ENCODE data around the gene FLNB. TPM values are rescaled to one million over a fixed set of nuclear protein-coding genes. Genes with fewer than 3 reads are reported as not detected.

The FLNB gene
- total and polyA plus RNA-seq, 10 of the 15 experiments (the other 5 are each of a cell fraction or from before 2014, with no cell fraction given), result 13.6 to 51.8 (median 26.4) TPM

DNA sequence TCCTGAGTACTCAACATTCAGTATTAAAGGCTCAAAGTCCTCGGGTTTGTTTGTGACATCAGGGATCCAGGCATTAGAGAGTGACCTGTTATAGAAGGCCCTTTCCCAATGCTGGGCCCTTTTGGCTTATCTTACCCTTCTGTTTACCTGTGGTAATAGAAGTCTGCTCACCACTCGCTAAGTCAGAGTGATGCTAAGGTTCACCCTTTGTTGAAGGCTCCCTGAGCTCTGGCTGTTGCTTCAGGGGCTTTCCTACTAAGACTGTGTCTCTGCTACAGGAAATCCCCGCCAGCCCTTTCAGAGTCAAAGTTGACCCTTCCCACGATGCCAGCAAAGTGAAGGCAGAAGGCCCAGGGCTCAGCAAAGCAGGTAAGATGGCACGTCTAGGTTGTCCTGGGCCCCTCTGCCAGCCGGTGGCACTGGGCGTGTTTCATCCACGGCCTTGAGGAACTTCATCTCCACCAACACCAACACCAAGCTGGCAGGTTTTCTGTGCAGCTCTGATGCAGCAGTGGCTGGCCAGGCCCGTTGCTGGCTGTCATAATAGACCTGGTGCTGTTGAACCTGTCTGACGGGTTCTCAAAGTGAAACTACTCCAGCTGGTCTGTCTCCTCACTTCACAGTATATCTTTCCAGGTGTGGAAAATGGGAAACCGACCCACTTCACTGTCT, 103.4 kb downstream of the FLNB start:
- intact Hi-C loops (cut with micrococcal nuclease; ENCODE audit: unreplicated experiment) (loop anchor here (5.0 kb wide), 1 partner anchor 69 kb away; no protein-coding TSS in a partner anchor), in situ Hi-C loops (cut with MboI) (no loop called here)
- Histone ChIP-seq H3K79me2 (ENCODE audit: control insufficient read depth, insufficient read depth, low read length) (no peaks in the 10 kb centered on the region; the same call in 1 of the 2 replicates), H3K4me2 (ENCODE audit: control insufficient read depth, insufficient read depth) (peak overlapping the region; percentile 32), H3K36me3 (ENCODE audit: control insufficient read depth in 2 of 2, insufficient read depth in 2 of 2, low read length in 1 of 2) (peaks cover 9 to 15% of the 10 kb centered on the region in 2 experiments; a peak in 3 of 4 replicates), H3K27ac (ENCODE audit: control insufficient read depth, insufficient read depth) (peak overlapping the region; percentile 70), H4K20me1 (ENCODE audit: control insufficient read depth, insufficient read depth) (no peaks in the 10 kb centered on the region), H3K9me3 (replicated peaks; ENCODE audit: control insufficient read depth, insufficient read depth, low read length) (no peaks in the 10 kb centered on the region), H2AFZ (ENCODE audit: control insufficient read depth, low read depth, low read length) (peak overlapping the region; percentile 43), H3K4me3 (no peak overlapping the region), H3K9ac (ENCODE audit: control insufficient read depth, insufficient read depth, low read length) (no peak overlapping the region), H3K4me1 (ENCODE audit: control insufficient read depth, insufficient read depth, low read length) (peaks cover 27% of the 10 kb centered on the region), H3K27me3 (replicated peaks in 1 of 2; ENCODE audit: control insufficient read depth in 2 of 2, insufficient read depth in 2 of 2, low read length in 1 of 2) (no peaks in the 10 kb centered on the region)
- BruUV-seq (replicated peaks), result no TSS peak
- DNase-seq (ENCODE audit: low read depth, low spot score) (peak; percentile 50), FAIRE-seq (no peak), ATAC-seq (peak; percentile 82)
- RAD21 ChIA-PET (ENCODE audit: unreplicated experiment), result interaction anchor here (0.9 to 3.0 kb wide), 15 partner anchors 12 to 113 kb away, joined by 3 to 23 read pairs (median 5); partner anchors contain the start of gene FLNB
- 7% methylated on average over 11 of the region's 11 CpGs for WGBS (ENCODE audit: insufficient coverage, insufficient replicate concordance, low lambda C conversion rate, missing lambda C conversion rate)
- CTCF ChIA-PET, result interaction anchor here (0.9 to 2.7 kb wide), 9 partner anchors 37 to 714 kb away, joined by 3 to 7 read pairs (median 3); partner anchors contain the start of genes HTD2 and RPP14
- POLR2A ChIA-PET, result interaction anchor here (0.5 to 1.5 kb wide), 9 partner anchors 12 to 106 kb away, joined by 3 to 6 read pairs (median 4); no protein-coding TSS in a partner anchor
- SMC1A ChIA-PET (ENCODE audit: uncharacterized antibody, unreplicated experiment), result interaction anchor here (0.9 to 3.2 kb wide), 12 partner anchors 12 to 149 kb away, joined by 3 to 34 read pairs (median 10); partner anchors contain the start of gene FLNB
- TF ChIP-seq, protein P1, sequence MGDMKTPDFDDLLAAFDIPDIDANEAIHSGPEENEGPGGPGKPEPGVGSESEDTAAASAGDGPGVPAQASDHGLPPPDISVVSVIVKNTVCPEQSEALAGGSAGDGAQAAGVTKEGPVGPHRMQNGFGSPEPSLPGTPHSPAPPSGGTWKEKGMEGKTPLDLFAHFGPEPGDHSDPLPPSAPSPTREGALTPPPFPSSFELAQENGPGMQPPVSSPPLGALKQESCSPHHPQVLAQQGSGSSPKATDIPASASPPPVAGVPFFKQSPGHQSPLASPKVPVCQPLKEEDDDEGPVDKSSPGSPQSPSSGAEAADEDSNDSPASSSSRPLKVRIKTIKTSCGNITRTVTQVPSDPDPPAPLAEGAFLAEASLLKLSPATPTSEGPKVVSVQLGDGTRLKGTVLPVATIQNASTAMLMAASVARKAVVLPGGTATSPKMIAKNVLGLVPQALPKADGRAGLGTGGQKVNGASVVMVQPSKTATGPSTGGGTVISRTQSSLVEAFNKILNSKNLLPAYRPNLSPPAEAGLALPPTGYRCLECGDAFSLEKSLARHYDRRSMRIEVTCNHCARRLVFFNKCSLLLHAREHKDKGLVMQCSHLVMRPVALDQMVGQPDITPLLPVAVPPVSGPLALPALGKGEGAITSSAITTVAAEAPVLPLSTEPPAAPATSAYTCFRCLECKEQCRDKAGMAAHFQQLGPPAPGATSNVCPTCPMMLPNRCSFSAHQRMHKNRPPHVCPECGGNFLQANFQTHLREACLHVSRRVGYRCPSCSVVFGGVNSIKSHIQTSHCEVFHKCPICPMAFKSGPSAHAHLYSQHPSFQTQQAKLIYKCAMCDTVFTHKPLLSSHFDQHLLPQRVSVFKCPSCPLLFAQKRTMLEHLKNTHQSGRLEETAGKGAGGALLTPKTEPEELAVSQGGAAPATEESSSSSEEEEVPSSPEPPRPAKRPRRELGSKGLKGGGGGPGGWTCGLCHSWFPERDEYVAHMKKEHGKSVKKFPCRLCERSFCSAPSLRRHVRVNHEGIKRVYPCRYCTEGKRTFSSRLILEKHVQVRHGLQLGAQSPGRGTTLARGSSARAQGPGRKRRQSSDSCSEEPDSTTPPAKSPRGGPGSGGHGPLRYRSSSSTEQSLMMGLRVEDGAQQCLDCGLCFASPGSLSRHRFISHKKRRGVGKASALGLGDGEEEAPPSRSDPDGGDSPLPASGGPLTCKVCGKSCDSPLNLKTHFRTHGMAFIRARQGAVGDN (IDR thresholded peaks at IDR 0.05), result peak; percentile 99
- TF ChIP-seq BHLHE40 (IDR thresholded peaks at IDR 0.05; ENCODE audit: borderline replicate concordance in 1 of 2, low read depth in 2 of 2, low read length in 1 of 2) (peak in 1 of 2 experiments; percentile 18; a peak in 1 of 4 replicates), MTA3 (IDR thresholded peaks at IDR 0.05; ENCODE audit: borderline replicate concordance, low read length) (peak; percentile 65; the same call in 1 of the 2 replicates), DPF2 (IDR thresholded peaks at IDR 0.05) (peak; percentile 82), ATF7 (IDR thresholded peaks at IDR 0.05; ENCODE audit: low read depth) (no peak), IKZF1 (conservative IDR thresholded peaks at IDR 0.05) (peak; percentile 87), EZH2 (IDR thresholded peaks at IDR 0.05; ENCODE audit: borderline replicate concordance, control insufficient read depth, low read depth, low read length) (no peak), CREM (IDR thresholded peaks at IDR 0.05; ENCODE audit: low read depth) (peak; percentile 31; the same call in 1 of the 2 replicates), EP300 (IDR thresholded peaks at IDR 0.05; ENCODE audit: borderline replicate concordance in 1 of 2, control insufficient read depth in 1 of 2, low read depth in 2 of 2, low read length in 2 of 2) (peak in 1 of 2 experiments; percentile 15; a peak in 1 of 4 replicates)
- TF ChIP-seq, protein P2, sequence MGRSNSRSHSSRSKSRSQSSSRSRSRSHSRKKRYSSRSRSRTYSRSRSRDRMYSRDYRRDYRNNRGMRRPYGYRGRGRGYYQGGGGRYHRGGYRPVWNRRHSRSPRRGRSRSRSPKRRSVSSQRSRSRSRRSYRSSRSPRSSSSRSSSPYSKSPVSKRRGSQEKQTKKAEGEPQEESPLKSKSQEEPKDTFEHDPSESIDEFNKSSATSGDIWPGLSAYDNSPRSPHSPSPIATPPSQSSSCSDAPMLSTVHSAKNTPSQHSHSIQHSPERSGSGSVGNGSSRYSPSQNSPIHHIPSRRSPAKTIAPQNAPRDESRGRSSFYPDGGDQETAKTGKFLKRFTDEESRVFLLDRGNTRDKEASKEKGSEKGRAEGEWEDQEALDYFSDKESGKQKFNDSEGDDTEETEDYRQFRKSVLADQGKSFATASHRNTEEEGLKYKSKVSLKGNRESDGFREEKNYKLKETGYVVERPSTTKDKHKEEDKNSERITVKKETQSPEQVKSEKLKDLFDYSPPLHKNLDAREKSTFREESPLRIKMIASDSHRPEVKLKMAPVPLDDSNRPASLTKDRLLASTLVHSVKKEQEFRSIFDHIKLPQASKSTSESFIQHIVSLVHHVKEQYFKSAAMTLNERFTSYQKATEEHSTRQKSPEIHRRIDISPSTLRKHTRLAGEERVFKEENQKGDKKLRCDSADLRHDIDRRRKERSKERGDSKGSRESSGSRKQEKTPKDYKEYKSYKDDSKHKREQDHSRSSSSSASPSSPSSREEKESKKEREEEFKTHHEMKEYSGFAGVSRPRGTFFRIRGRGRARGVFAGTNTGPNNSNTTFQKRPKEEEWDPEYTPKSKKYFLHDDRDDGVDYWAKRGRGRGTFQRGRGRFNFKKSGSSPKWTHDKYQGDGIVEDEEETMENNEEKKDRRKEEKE (IDR thresholded peaks at IDR 0.05), result no peak
- TF ChIP-seq, protein P3, sequence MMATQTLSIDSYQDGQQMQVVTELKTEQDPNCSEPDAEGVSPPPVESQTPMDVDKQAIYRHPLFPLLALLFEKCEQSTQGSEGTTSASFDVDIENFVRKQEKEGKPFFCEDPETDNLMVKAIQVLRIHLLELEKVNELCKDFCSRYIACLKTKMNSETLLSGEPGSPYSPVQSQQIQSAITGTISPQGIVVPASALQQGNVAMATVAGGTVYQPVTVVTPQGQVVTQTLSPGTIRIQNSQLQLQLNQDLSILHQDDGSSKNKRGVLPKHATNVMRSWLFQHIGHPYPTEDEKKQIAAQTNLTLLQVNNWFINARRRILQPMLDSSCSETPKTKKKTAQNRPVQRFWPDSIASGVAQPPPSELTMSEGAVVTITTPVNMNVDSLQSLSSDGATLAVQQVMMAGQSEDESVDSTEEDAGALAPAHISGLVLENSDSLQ (IDR thresholded peaks at IDR 0.05), result no peak
- TF ChIP-seq, protein P4, sequence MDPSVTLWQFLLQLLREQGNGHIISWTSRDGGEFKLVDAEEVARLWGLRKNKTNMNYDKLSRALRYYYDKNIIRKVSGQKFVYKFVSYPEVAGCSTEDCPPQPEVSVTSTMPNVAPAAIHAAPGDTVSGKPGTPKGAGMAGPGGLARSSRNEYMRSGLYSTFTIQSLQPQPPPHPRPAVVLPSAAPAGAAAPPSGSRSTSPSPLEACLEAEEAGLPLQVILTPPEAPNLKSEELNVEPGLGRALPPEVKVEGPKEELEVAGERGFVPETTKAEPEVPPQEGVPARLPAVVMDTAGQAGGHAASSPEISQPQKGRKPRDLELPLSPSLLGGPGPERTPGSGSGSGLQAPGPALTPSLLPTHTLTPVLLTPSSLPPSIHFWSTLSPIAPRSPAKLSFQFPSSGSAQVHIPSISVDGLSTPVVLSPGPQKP (IDR thresholded peaks at IDR 0.05; ENCODE audit: low read depth, low read length), result no peak

Measured in GM12878 (cell line).